Measurements from ENCODE around the gene PDE8B.

Gene PDE8B

GRCh38 chr5:77319117-77319804, 108.8 kb downstream of the PDE8B start:
- no peak for DNase-seq (ENCODE audit: low spot score)

GRCh38 chr5:77321793-77322394, 111.4 kb downstream of the PDE8B start:
- no peak for DNase-seq (ENCODE audit: low spot score)

- no peak for DNase-seq (ENCODE audit: low spot score)
These were observed 111.9 kb downstream of the PDE8B start for GRCh38 chr5:77322406-77322805.

GRCh38 chr5:77325921-77326541, 115.6 kb downstream of the PDE8B start:
- no peak for DNase-seq (ENCODE audit: low spot score)

GRCh38 chr5:77326986-77327734, 116.7 kb downstream of the PDE8B start:
- DNase-seq (ENCODE audit: low spot score), result no peak

- DNase-seq (ENCODE audit: low spot score), result no peak
These were observed 118.6 kb downstream of the PDE8B start for GRCh38 chr5:77328930-77329647.

DNA sequence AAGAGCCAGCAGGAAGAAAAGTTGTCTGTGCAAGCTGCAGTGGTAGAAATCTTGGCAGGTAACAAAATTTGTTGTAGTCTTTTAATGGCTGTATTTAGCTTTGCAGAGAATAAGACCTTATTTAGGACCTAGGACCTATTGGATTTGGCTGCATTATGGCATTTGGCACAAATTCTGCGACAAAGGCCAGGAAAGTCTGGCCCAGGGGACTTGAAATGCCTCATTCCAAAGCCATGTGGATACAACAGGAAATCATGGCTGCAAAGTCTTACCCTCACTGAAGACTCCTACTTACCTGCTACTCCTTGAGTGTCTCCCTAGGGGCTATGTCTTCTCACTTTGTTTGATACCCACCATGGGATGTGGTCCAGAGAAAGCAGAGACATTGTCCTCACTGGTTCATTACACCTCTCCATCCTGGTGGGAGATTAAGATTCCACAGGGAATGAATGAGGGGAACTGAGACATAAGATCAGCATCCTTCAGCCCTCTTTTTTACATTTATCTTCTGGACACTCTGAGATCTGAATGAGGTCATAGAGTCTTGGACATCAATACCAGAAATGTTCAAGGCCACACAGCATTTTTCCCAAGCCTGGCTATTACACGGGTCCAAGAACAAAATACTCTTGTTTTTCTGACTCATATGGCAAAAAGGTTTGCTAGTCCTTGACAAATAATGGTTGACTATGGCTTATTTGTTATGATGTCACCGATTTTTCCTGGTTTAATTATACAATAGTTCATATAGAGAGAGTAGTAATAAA, 119.4 kb downstream of the PDE8B start:
- no peak for DNase-seq (ENCODE audit: low spot score)

DNA sequence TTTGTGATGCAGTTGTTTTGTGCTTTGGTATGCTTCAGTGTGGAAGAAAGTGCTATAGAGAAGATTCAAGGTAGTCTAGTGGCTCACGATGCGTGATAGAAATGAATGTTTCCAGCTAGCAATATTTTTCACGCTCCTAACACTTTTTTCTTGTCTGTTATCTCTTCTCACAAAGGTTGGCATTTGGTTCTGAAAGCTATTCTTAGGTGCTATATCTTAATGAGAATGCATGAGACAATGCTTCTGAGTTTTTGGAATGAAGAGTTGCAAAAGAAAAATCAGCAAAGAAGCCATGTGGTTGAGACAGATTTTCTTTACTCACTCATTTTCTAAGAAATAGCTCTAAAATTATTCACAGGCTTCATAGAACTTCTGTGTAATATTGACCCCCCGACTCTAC, 122.6 kb downstream of the PDE8B start:
- no peak for DNase-seq (ENCODE audit: low spot score)

DNA sequence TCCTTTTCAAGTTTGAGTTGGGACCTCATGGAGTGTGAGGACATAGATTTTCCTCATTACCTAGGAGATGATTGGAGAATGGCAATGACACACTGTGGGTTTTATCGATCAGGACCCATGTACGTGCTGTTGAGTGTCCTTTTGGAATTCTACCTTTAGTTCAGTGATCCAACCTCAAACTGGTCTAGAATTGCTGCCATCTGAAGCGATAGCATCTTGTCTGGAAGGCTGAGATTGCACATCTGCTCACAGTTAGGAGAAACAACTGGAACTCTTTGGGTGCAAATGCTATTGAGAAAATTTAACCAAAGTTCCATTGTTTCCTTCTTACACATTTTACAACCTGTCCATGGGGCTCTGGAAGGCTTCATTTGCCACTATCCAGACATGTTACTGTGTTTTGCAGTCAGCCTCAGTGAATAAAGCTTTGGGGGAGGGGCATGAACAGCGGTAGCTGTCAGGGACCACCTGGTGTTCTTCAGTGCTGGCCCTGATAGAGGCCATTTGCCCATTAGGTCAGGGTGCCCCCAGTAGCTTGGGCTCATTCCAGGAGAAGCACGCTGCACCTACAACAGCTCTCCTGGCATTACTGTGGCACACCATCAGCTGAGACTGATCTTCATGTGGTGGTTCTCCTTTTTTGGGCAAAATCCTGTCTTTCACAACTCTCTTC, 123.1 kb downstream of the PDE8B start:
- no peak for DNase-seq (ENCODE audit: low spot score)

DNA sequence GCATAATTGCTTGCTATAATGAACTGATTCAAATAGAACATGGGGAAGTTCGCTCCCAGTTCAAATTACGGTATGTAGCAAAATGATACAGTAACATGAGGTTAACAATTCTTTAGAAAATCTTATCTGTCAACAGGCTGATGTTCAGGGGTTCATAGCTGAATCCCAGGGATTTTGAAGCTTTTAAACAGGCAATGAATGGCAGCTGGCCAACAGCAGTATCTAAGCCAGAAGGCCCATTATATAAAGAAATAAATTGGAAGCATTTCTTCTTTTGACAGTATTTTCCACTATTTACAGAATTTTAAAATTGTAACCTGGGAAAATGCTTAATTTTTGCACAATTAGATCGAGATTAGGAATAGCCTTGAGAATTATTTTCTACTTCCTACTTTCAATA, 126.8 kb downstream of the PDE8B start:
- no peak for DNase-seq (ENCODE audit: low spot score)

DNA sequence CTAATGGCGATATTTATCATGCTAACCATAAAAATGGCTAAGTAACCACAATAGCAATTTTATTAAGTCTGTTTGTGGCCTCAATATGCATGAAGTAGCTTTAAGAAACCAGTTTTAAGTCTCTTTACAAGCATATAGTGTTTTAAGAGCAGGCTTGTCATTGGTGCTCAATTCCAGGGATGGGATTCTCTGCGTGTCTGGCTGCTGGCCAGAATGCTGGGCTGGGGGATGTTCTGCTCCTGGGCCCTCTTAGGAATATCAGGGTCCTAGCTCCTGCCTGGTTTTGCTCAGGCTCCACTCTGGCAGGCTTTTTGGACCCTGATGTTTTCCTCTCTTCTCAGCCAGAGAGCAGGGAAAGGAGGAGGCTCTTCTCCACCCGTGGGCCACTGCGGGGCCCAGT, 127.2 kb downstream of the PDE8B start:
- no peak for DNase-seq (ENCODE audit: low spot score)

GRCh38 chr5:77339337-77339890, 128.9 kb downstream of the PDE8B start:
- no peak for DNase-seq (ENCODE audit: low spot score)

- no peak for DNase-seq (ENCODE audit: low spot score)
These were observed 132.7 kb downstream of the PDE8B start for GRCh38 chr5:77343165-77343564.

- no peak for DNase-seq (ENCODE audit: low spot score)
These were observed 137.1 kb downstream of the PDE8B start for GRCh38 chr5:77347435-77348098.

DNA sequence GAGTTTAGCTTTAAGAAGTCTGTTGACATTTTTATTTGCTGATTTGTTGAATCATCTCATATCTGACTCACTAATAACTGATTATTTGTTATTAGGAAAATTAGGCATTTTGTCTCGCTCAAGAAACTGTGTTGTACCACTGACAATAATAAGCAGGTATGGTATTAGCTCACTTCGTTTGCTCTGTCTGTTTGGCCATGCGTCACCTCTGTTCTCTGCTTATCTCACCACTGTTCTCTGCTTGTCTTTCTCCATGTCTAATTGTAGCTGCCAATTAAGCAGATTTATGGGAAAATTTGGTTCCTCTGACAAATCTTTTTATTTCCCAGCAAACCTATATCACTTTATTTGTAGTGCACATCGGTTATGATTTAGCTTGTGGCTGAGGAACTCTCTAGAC, 142.8 kb downstream of the PDE8B start:
- DNase-seq (ENCODE audit: low spot score), result no peak

GRCh38 chr5:77354454-77354853, 144.0 kb downstream of the PDE8B start:
- no peak for DNase-seq (ENCODE audit: low spot score)

DNA sequence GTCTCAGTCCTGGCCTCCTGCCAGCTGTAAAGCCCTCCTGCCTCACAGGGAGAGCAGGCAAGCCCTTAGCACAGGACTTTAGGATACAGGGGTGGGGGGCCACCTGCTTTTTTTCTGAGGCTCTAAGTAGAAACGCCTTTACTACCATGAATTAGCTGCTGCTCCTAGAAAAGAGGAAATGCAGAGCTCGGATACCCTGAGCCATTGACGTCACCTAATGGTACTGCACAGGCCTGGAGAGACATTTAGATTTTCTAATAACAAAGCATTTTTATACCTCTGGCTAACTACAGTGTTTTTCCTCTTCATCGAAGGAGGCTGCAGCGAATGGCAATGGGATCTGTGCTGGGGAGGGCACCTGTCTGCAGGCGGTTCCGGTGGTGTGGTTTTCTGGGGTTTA, 144.6 kb downstream of the PDE8B start:
- DNase-seq (ENCODE audit: low spot score), result no peak

DNA sequence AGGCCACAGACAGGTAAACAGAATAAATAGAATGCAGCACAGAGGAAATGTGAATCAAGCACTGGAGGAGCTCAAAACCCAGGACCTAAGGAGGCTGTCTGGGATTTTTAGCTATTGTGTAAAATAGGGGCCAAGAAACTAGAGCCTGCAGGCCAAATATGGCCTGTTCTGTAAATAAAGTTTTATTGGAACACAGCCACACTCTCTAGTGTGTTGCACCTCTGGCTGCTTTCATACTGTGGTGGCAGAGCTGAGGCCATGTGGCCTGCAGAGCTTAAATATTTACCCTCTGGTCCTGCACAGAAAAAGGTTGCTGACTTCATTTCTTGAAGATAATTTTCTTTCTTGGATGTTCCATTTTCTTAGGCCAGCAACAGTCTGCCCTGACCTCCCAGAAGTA, 145.3 kb downstream of the PDE8B start:
- no peak for DNase-seq (ENCODE audit: low spot score)

- no peak for DNase-seq (ENCODE audit: low spot score)
These were observed 146.3 kb downstream of the PDE8B start for GRCh38 chr5:77356740-77357139.

All from RKO (cell line).